Esophagus muscularis mucosa (tissue), 4 donors: ENCODE measurements around the gene CEP104. TPM values are rescaled to one million over a fixed set of nuclear protein-coding genes. Genes with fewer than 3 reads are reported as not detected.

Experiments
- DNase-seq: peaks from one replicate; pipeline ENCODE4 v3.0.0-alpha.2; 2017; ENCODE audit errors: extremely low spot score
- H3K27ac ChIP-seq, 4 donors: fragments of 200-600 bp; sonication (generic); replicated peaks in 1 of 4; 1 replicate in 3 of 4; 2 replicates in 1 of 4; pipeline ENCODE4 v1.5.1; 2016 to 2019; ENCODE audit warnings: mild to moderate bottlenecking in 1 of 4
- H3K27me3 ChIP-seq, 4 donors: fragments of 200-600 bp; sonication (generic); one replicate each; pipeline versions ENCODE4 v1.5.1 to v1.6.0; 2016 to 2019
- H3K36me3 ChIP-seq, 4 donors: fragments of 200-600 bp; sonication (generic); one replicate each; pipeline ENCODE4 v1.5.1; 2016 to 2019
- H3K4me1 ChIP-seq, 4 donors: fragments of 200-600 bp; sonication (generic); one replicate each; pipeline ENCODE4 v1.5.1; 2016 to 2019
- H3K4me3 ChIP-seq, 4 donors: fragments of 200-600 bp; sonication (generic); 1 replicate in 2 of 4; 2 replicates in 2 of 4; pipeline ENCODE4 v1.5.1; 2016 to 2019; ENCODE audit warnings: mild to moderate bottlenecking in 4 of 4, moderate library complexity in 1 of 4
- H3K9me3 ChIP-seq, 4 donors: fragments of 200-600 bp; sonication (generic); 1 replicate in 3 of 4; 2 replicates in 1 of 4; pipeline ENCODE4 v1.5.1; 2016 to 2019
- CTCF ChIP-seq, 3 experiments: fragments of 200-600 bp in 2 of 3; fragments of 450-650 bp in 1 of 3; sonication (generic) in 2 of 3; IDR thresholded peaks; one replicate each; pipeline ENCODE4 v1.5.1; 2017 to 2019; ENCODE audit warnings: antibody characterized with exemption in 3 of 3, mild to moderate bottlenecking in 2 of 3, moderate library complexity in 1 of 3
- EP300 ChIP-seq: sonication (generic); formaldehyde crosslinking; IDR thresholded peaks from one replicate; pipeline ENCODE4 v1.6.1; 2017; ENCODE audit warnings: antibody characterized with exemption
- POLR2A ChIP-seq: fragments of 450-650 bp; IDR thresholded peaks from one replicate; pipeline ENCODE4 v1.6.1; 2017; ENCODE audit warnings: antibody characterized with exemption, moderate library complexity, mild to moderate bottlenecking, low read depth
- POLR2AphosphoS5 ChIP-seq, 2 donors: sonication (generic); formaldehyde crosslinking; IDR thresholded peaks; one replicate each; pipeline ENCODE4 v1.6.1; 2017; ENCODE audit warnings: antibody characterized with exemption in 2 of 2
- WGBS: methylation state at CpG from one replicate; pipeline ENCODE4 v1.1.5; 2018; 5-methylcytosine and 5-hydroxymethylcytosine counted together
- intact Hi-C: fragments of 100-400 bp; cut with DNase I; formaldehyde crosslinking; loops from one replicate; pipeline ENCODE4 v1.15.1; 2023
- total RNA-seq, 4 donors: library from RNA; depleted of rRNA; stranded (reverse); fragments of >200 nt; gene quantifications; one replicate each; pipeline versions ENCODE4 v1.1.0 to v1.2.1, GENCODE V29; 2016

The CEP104 gene
- total RNA-seq, 4 donors from 2014 or later = 42.7 to 84.2 (median 69.8) TPM

- Histone ChIP-seq H3K27ac (no peak overlapping the region), H3K4me3 (no peak overlapping the region), H3K4me1 (peaks cover 7 to 17% (median 12%) of the 10 kb centered on the region in 4 donors), H3K36me3 (peaks cover 42 to 59% (median 48%) of the 10 kb centered on the region in 4 donors), H3K27me3 (no peaks in the 10 kb centered on the region), H3K9me3 (no peaks in the 10 kb centered on the region)
- no peak for DNase-seq
- intact Hi-C loops = no loop called here
- 92% methylated on average over 6 of the region's 6 CpGs for WGBS
- no peak for TF ChIP-seq POLR2AphosphoS5 (IDR thresholded peaks at IDR 0.05)
- TF ChIP-seq CTCF (IDR thresholded peaks at IDR 0.05) = no peak
- TF ChIP-seq EP300 = no peak
- TF ChIP-seq POLR2A = no peak
These were observed 5.7 kb downstream of the CEP104 start for GRCh38 chr1:3851292-3851691.

GRCh38 chr1:3850857-3851256 is 6.2 kb downstream of the CEP104 start:
- Histone ChIP-seq H3K36me3 (peaks cover 42 to 64% (median 50%) of the 10 kb centered on the region in 4 donors), H3K4me1 (peaks cover 3 to 12% (median 8%) of the 10 kb centered on the region in 4 donors), H3K27ac (no peak overlapping the region), H3K4me3 (no peak overlapping the region), H3K9me3 (no peaks in the 10 kb centered on the region), H3K27me3 (no peaks in the 10 kb centered on the region)
- intact Hi-C loops = no loop called here
- TF ChIP-seq POLR2AphosphoS5 (IDR thresholded peaks at IDR 0.05) = no peak
- WGBS = 86% methylated on average over 11 of the region's 12 CpGs
- DNase-seq = no peak

- DNase-seq = no peak
- Histone ChIP-seq H3K27me3 (no peaks in the 10 kb centered on the region), H3K9me3 (no peaks in the 10 kb centered on the region), H3K36me3 (peaks cover 40 to 98% (median 79%) of the 10 kb centered on the region in 4 donors), H3K4me1 (no peaks in the 10 kb centered on the region), H3K4me3 (no peak overlapping the region), H3K27ac (no peak overlapping the region)
- intact Hi-C loops = no loop called here
- TF ChIP-seq POLR2AphosphoS5 (IDR thresholded peaks at IDR 0.05) (no peak), CTCF (IDR thresholded peaks at IDR 0.05) (no peak), POLR2A (no peak), EP300 (no peak)
- WGBS = 79% methylated on average over 6 of the region's 6 CpGs
These were observed 9.9 kb downstream of the CEP104 start for GRCh38 chr1:3847081-3847480.

- no peak for TF ChIP-seq POLR2A
- TF ChIP-seq POLR2AphosphoS5 (IDR thresholded peaks at IDR 0.05) = no peak
- TF ChIP-seq EP300 = no peak
- no peak for TF ChIP-seq CTCF (IDR thresholded peaks at IDR 0.05)
- no peak for DNase-seq
- H3K9me3 ChIP-seq = no peaks in the 10 kb centered on the region
- H3K27ac ChIP-seq = no peak overlapping the region
- no peak overlapping the region for H3K4me3 ChIP-seq
- no peaks in the 10 kb centered on the region for H3K4me1 ChIP-seq
- intact Hi-C loops = no loop called here
- WGBS = 83% methylated on average over 3 of the region's 3 CpGs
- H3K27me3 ChIP-seq = no peaks in the 10 kb centered on the region
- peaks cover 38 to 98% (median 78%) of the 10 kb centered on the region in 4 donors for H3K36me3 ChIP-seq
These were observed 10.5 kb downstream of the CEP104 start for GRCh38 chr1:3846541-3846940.

GRCh38 chr1:3842912-3843311 is 14.1 kb downstream of the CEP104 start:
- DNase-seq = no peak
- 93% methylated on average over 7 of the region's 9 CpGs for WGBS
- Histone ChIP-seq H3K27ac (no peak overlapping the region), H3K9me3 (no peaks in the 10 kb centered on the region), H3K4me3 (no peak overlapping the region), H3K4me1 (no peaks in the 10 kb centered on the region), H3K27me3 (no peaks in the 10 kb centered on the region), H3K36me3 (peaks cover 43 to 100% (median 88%) of the 10 kb centered on the region in 4 donors)
- intact Hi-C loops = no loop called here
- TF ChIP-seq POLR2A = no peak
- no peak for TF ChIP-seq EP300
- no peak for TF ChIP-seq POLR2AphosphoS5 (IDR thresholded peaks at IDR 0.05)
- no peak for TF ChIP-seq CTCF (IDR thresholded peaks at IDR 0.05)
